SK-N-MC (cell line): ENCODE measurements around the gene ARHGAP33.

Experiments used
- DNase-seq: peaks from one replicate; pipeline ENCODE4 v3.0.0-alpha.2; 2011; ENCODE audit warnings: low read depth, low spot score
- H3K27ac ChIP-seq: fragments of 200-600 bp; sonication (generic); 2 replicates; pipeline ENCODE4 v1.5.1; 2016; ENCODE audit warnings: mixed run types
- H3K36me3 ChIP-seq: fragments of 200-600 bp; sonication (generic); 2 replicates; pipeline ENCODE4 v1.6.1; 2017; ENCODE audit warnings: antibody characterized with exemption, low read length, mixed read lengths; ENCODE audit not compliant: insufficient read depth
- H3K4me3 ChIP-seq: fragments of 200-600 bp; sonication (generic); 2 replicates; pipeline ENCODE4 v1.5.1; 2016
- H3K9ac ChIP-seq: fragments of 200-600 bp; sonication (generic); 2 replicates; pipeline ENCODE4 v1.8.0; 2017; ENCODE audit warnings: mixed run types, mixed read lengths; ENCODE audit not compliant: insufficient read length
- H3K9me3 ChIP-seq: fragments of 200-600 bp; sonication (generic); 2 replicates; pipeline ENCODE4 v1.6.1; 2017; ENCODE audit warnings: low read depth, mild to moderate bottlenecking, antibody characterized with exemption, low read length, moderate library complexity, mixed read lengths
- EZH2 ChIP-seq: fragments of 200-600 bp; sonication (generic); IDR thresholded peaks from one replicate; pipeline ENCODE4 v1.6.1; 2017; ENCODE audit warnings: antibody characterized with exemption
- FOXP2 ChIP-seq: optimal IDR thresholded peaks from 2 replicates; pipeline ENCODE3; 2011; ENCODE audit warnings: mild to moderate bottlenecking, moderate library complexity; ENCODE audit not compliant: insufficient read depth; ENCODE audit errors: extremely low read length, control extremely low read depth
- POLR2AphosphoS5 ChIP-seq: IDR thresholded peaks from 2 replicates; pipeline ENCODE4 v1.6.1; 2012; ENCODE audit warnings: mild to moderate bottlenecking, low read depth, low read length, borderline replicate concordance

The ARHGAP33 gene

GRCh38 chr19:35732540-35733179 lies 42.7 kb upstream of the ARHGAP33 start:
- Histone ChIP-seq H3K9ac (no peak overlapping the region), H3K27ac (no peak overlapping the region), H3K36me3 (peaks cover 55% of the 10 kb centered on the region; the same call in 1 of the 2 replicates), H3K9me3 (no peaks in the 10 kb centered on the region), H3K4me3 (no peak overlapping the region)
- no peak for DNase-seq
- TF ChIP-seq POLR2AphosphoS5 (no peak), FOXP2 (no peak), EZH2 (no peak)

- TF ChIP-seq POLR2AphosphoS5: no peak
- TF ChIP-seq FOXP2: no peak
- TF ChIP-seq EZH2: no peak
- H3K9ac ChIP-seq: no peak overlapping the region
- no peak overlapping the region for H3K27ac ChIP-seq
- DNase-seq: no peak
- H3K9me3 ChIP-seq: no peaks in the 10 kb centered on the region
- peaks cover 60% of the 10 kb centered on the region; the same call in 1 of the 2 replicates for H3K36me3 ChIP-seq
- no peak overlapping the region for H3K4me3 ChIP-seq
Measured at GRCh38 chr19:35733180-35734125, 41.9 kb upstream of the ARHGAP33 start.

- no peak for TF ChIP-seq FOXP2
- TF ChIP-seq POLR2AphosphoS5: no peak
- TF ChIP-seq EZH2: no peak
- H3K36me3 ChIP-seq: peaks cover 57% of the 10 kb centered on the region; the same call in 1 of the 2 replicates
- DNase-seq: no peak
- H3K9ac ChIP-seq: no peak overlapping the region
- H3K4me3 ChIP-seq: no peak overlapping the region
- H3K9me3 ChIP-seq: no peaks in the 10 kb centered on the region
- H3K27ac ChIP-seq: no peak overlapping the region
Measured at GRCh38 chr19:35734273-35734672, 41.1 kb upstream of the ARHGAP33 start.

- no peak for DNase-seq
- Histone ChIP-seq H3K4me3 (no peak overlapping the region), H3K27ac (no peak overlapping the region), H3K36me3 (peaks cover 51% of the 10 kb centered on the region; the same call in 1 of the 2 replicates), H3K9me3 (no peaks in the 10 kb centered on the region), H3K9ac (no peak overlapping the region)
- TF ChIP-seq POLR2AphosphoS5 (no peak), EZH2 (no peak), FOXP2 (no peak)
Measured at GRCh38 chr19:35734889-35735288, 40.5 kb upstream of the ARHGAP33 start.

- Histone ChIP-seq H3K9ac (no peak overlapping the region), H3K9me3 (no peaks in the 10 kb centered on the region), H3K36me3 (peaks cover 37% of the 10 kb centered on the region; the same call in 1 of the 2 replicates), H3K4me3 (no peak overlapping the region), H3K27ac (no peak overlapping the region)
- TF ChIP-seq EZH2 (no peak), POLR2AphosphoS5 (no peak), FOXP2 (no peak)
- DNase-seq: no peak
Measured at GRCh38 chr19:35736913-35737886, 38.2 kb upstream of the ARHGAP33 start.

GRCh38 chr19:35738021-35738886 lies 37.1 kb upstream of the ARHGAP33 start:
- no peak for DNase-seq
- Histone ChIP-seq H3K9me3 (no peaks in the 10 kb centered on the region), H3K9ac (no peak overlapping the region), H3K36me3 (peaks cover 32% of the 10 kb centered on the region; the same call in 1 of the 2 replicates), H3K27ac (no peak overlapping the region), H3K4me3 (no peak overlapping the region)
- TF ChIP-seq EZH2 (no peak), FOXP2 (no peak), POLR2AphosphoS5 (no peak)

- no peaks in the 10 kb centered on the region for H3K9me3 ChIP-seq
- DNase-seq: no peak
- TF ChIP-seq FOXP2 (no peak), EZH2 (no peak), POLR2AphosphoS5 (no peak)
- no peak overlapping the region for H3K27ac ChIP-seq
- peaks cover 33% of the 10 kb centered on the region; the same call in 1 of the 2 replicates for H3K36me3 ChIP-seq
- H3K4me3 ChIP-seq: no peak overlapping the region
- H3K9ac ChIP-seq: no peak overlapping the region
Measured at GRCh38 chr19:35738887-35739229, 36.5 kb upstream of the ARHGAP33 start.
